ENCODE results near the gene PRKAR2B. TPM values are rescaled to one million over a fixed set of nuclear protein-coding genes. Genes with fewer than 3 reads are reported as not detected.

The PRKAR2B gene
- total RNA-seq, 2 experiments from 2014 or later: 69.0 to 210 TPM

- intact Hi-C loops (cut with micrococcal nuclease; ENCODE audit: unreplicated experiment): loop anchor here (5.0 kb wide), 1 partner anchor 251 kb away; no protein-coding TSS in a partner anchor
- Histone ChIP-seq H3K27ac (ENCODE audit: low read depth, low read length, poor library complexity, severe bottlenecking) (no peak overlapping the region), H3K79me2 (ENCODE audit: insufficient read depth, low read depth, low read length) (peaks cover 37% of the 10 kb centered on the region), H3K36me3 (ENCODE audit: insufficient read depth, low read length) (peaks cover 25% of the 10 kb centered on the region), H3K9me3 (ENCODE audit: low read length) (no peaks in the 10 kb centered on the region), H3K9me2 (ENCODE audit: insufficient read depth, low read length) (no peaks in the 10 kb centered on the region), H3K4me2 (ENCODE audit: low read length) (peak overlapping the region; percentile 86), H3K4me1 (ENCODE audit: insufficient read depth, low read length, poor library complexity, severe bottlenecking) (peaks cover 26% of the 10 kb centered on the region), H2AFZ (ENCODE audit: low read length) (peak overlapping the region; percentile 89; the same call in 1 of the 2 replicates), H4K20me1 (ENCODE audit: insufficient read depth, low read length) (peaks cover 14% of the 10 kb centered on the region; the same call in 1 of the 2 replicates), H3K4me3 (ENCODE audit: low read depth, low read length, poor library complexity, severe bottlenecking) (peak overlapping the region; percentile 71)
- TF ChIP-seq EZH2phosphoT487 (IDR thresholded peaks at IDR 0.05; ENCODE audit: borderline replicate concordance, low read depth, low read length): no peak
- TF ChIP-seq, protein P1, sequence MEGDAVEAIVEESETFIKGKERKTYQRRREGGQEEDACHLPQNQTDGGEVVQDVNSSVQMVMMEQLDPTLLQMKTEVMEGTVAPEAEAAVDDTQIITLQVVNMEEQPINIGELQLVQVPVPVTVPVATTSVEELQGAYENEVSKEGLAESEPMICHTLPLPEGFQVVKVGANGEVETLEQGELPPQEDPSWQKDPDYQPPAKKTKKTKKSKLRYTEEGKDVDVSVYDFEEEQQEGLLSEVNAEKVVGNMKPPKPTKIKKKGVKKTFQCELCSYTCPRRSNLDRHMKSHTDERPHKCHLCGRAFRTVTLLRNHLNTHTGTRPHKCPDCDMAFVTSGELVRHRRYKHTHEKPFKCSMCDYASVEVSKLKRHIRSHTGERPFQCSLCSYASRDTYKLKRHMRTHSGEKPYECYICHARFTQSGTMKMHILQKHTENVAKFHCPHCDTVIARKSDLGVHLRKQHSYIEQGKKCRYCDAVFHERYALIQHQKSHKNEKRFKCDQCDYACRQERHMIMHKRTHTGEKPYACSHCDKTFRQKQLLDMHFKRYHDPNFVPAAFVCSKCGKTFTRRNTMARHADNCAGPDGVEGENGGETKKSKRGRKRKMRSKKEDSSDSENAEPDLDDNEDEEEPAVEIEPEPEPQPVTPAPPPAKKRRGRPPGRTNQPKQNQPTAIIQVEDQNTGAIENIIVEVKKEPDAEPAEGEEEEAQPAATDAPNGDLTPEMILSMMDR (conservative IDR thresholded peaks at IDR 0.05; ENCODE audit: low read length): no peak
- CTCF ChIA-PET (ENCODE audit: unreplicated experiment): no interaction called here
- BruUV-seq (replicated peaks): no TSS peak
- no peak for DNase-seq (ENCODE audit: low spot score)
- POLR2A ChIA-PET: interaction anchor here (0.6 to 0.8 kb wide), 2 partner anchors 19 to 99 kb away, joined by 3 to 6 read pairs; no protein-coding TSS in a partner anchor
Observed at GRCh38 chr7:107043491-107043890, 1.0 kb upstream of the PRKAR2B start.

DNA sequence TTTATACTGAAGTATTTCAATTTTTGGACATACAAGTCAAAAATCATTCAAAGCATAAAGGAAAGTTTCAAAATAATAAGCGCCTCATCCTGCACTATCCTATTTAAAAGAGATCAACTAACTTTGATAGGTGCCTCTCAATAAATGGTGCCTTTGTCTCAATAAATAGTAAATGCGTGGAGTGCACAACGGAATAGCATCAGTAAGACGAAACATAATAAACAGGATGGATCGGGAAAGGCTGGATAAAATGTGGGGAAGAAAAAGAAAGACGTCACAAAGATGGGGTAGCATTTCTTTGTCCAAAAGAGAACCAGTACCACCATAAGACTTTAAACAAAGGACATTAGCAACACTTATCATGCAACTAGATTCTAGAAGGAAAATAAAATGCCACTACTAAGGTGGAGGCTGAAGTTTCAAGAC is 571 bp upstream of the PRKAR2B start:
- Histone ChIP-seq H3K9me2 (ENCODE audit: insufficient read depth, low read length) (no peaks in the 10 kb centered on the region), H3K27ac (ENCODE audit: low read depth, low read length, poor library complexity, severe bottlenecking) (no peak overlapping the region), H3K36me3 (ENCODE audit: insufficient read depth, low read length) (peaks cover 30% of the 10 kb centered on the region), H3K79me2 (ENCODE audit: insufficient read depth, low read depth, low read length) (peaks cover 42% of the 10 kb centered on the region), H3K4me3 (ENCODE audit: low read depth, low read length, poor library complexity, severe bottlenecking) (peak overlapping the region; percentile 71), H2AFZ (ENCODE audit: low read length) (peak overlapping the region; percentile 89), H4K20me1 (ENCODE audit: insufficient read depth, low read length) (peaks cover 18% of the 10 kb centered on the region; the same call in 1 of the 2 replicates), H3K4me1 (ENCODE audit: insufficient read depth, low read length, poor library complexity, severe bottlenecking) (peaks cover 31% of the 10 kb centered on the region), H3K4me2 (ENCODE audit: low read length) (peak overlapping the region; percentile 86), H3K9me3 (ENCODE audit: low read length) (no peaks in the 10 kb centered on the region)
- intact Hi-C loops (cut with micrococcal nuclease; ENCODE audit: unreplicated experiment): loop anchor here (2.0 to 5.0 kb wide), 2 partner anchors 97 to 252 kb away; no protein-coding TSS in a partner anchor
- BruUV-seq (replicated peaks): no TSS peak
- ChIA-PET CTCF (ENCODE audit: unreplicated experiment) (no interaction called here), POLR2A (interaction anchor here (0.6 kb wide), 1 partner anchor 20 kb away, joined by 3 read pairs; no protein-coding TSS in a partner anchor)
- no peak for TF ChIP-seq EZH2phosphoT487 (IDR thresholded peaks at IDR 0.05; ENCODE audit: borderline replicate concordance, low read depth, low read length)
- TF ChIP-seq, protein P1 (conservative IDR thresholded peaks at IDR 0.05; ENCODE audit: low read length): peak; percentile 33; the same call in 1 of the 2 replicates
- DNase-seq (ENCODE audit: low spot score): no peak
